ENCODE results near the gene DYNLT2.

Gene DYNLT2

GRCh38 chr6:169746556-169746955 is 4.8 kb downstream of the DYNLT2 start:
- DNase-seq (ENCODE audit: low read depth, low spot score): no peak
- H3K4me3 ChIP-seq (ENCODE audit: low read length): no peak overlapping the region

DNA sequence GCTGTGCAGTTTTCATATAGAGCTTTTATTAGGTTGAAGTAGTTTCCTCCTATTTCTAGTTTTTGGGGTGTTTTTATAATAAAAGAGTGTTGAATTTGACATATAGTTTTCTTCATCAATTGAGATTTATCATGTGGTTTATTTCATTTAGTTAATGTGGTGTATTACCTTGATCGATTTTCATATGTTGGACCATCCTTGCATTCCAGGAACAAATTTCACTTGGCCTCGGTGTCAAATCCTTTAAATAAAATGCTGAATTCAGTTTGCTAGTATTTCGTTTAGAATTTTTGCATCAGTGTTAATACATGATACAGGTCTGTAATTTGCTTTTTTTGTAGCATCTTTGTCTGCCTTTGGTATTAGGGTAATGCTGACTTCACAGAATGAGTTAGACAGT is 6.0 kb downstream of the DYNLT2 start:
- no peak overlapping the region for H3K4me3 ChIP-seq (ENCODE audit: low read length)
- DNase-seq (ENCODE audit: low read depth, low spot score): no peak

GRCh38 chr6:169741344-169741743 is 10.0 kb downstream of the DYNLT2 start:
- DNase-seq (ENCODE audit: low read depth, low spot score): no peak
- H3K4me3 ChIP-seq (ENCODE audit: low read length): no peak overlapping the region

DNA sequence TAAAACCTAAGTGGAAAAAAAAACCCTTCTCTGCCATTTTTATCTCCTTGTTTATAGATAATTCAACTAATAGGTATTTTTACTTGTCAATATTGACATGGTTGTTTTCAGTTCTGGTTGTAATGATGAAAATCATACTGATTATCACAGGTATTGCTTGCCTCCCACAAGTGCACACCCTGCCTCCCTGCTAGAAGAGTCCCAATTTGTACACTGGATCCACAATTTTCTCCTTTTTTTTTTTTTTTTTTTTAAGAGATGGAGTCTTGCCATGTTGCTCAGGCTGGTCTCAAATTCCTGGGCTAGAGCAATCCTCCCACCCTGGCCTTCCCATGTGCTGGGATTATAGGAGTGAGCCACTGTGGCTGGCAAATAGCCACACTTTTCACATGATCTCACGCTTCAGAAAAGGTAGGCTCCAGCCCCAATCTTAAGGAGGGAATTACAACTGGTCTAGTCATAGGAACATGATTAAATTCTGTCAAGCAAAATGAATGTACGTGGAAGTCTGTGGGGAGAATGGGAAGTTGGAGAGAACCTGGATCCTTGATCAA is 12.3 kb downstream of the DYNLT2 start:
- DNase-seq (ENCODE audit: low read depth, low spot score): no peak
- no peak overlapping the region for H3K4me3 ChIP-seq (ENCODE audit: low read length)

DNA sequence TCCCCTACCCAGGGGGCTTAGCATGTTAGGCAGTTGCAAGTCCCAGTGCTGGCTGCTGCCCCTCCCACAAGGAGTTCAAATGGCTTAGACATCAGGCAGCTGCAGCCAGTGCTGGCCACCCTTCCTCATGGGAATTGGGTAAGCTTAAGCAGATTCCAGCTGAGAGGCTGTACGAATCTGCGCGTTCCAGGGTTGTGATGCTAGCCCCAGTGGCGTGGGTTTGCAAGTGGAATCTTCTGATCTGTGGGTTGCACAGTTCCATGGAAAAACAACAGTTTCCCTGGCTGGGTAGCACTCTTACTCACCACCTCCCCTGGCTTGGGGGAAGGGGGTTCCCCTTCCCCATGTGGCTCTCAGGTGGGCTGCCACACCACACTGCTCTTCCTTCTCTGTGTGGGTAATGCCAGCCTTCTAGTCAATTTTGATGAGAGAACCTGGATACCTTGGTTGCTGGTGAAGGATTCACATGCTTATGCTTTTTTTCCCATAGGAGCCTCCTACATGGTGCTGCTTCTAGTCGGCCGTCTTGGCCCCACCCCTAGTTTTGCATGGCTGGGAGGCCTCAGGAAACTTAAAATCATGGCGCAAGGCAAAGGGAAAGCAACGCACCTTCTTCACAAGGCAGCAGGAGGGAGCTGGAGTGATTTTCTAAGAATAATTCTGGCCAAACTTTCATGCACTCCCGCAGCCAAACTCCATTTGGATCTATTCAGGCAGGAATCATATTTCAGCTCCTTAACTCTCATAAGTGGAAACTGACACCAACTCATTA is 13.0 kb downstream of the DYNLT2 start:
- DNase-seq (ENCODE audit: low read depth, low spot score): no peak
- H3K4me3 ChIP-seq (ENCODE audit: low read length): no peak overlapping the region

DNA sequence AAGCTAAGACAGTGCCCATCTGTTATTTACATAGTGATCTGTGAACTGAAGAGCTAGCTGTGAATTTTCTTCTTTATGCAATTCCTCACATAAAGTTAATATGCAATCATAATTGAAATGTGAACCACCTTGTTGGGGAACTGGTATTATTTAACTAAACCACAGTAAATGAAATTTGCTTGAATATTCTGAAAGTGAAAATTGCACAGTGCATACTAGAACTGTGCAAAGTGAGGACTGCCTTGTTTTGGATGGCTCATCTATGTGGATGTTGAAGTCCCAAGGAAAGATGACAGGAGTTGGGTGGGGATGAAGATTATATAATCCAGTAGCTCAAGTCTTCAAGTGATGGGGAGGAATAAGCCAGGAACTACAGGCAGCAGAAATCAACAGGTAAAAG is 21.4 kb downstream of the DYNLT2 start:
- no peak overlapping the region for H3K4me3 ChIP-seq (ENCODE audit: low read length)
- DNase-seq (ENCODE audit: low read depth, low spot score): no peak

- no peak overlapping the region for H3K4me3 ChIP-seq (ENCODE audit: low read length)
- DNase-seq (ENCODE audit: low read depth, low spot score): no peak
These were observed 24.4 kb downstream of the DYNLT2 start for GRCh38 chr6:169726963-169727362.

GRCh38 chr6:169726049-169726400 is 25.3 kb downstream of the DYNLT2 start:
- no peak overlapping the region for H3K4me3 ChIP-seq (ENCODE audit: low read length)
- DNase-seq (ENCODE audit: low read depth, low spot score): no peak

- peak overlapping the region; percentile 60 for H3K4me3 ChIP-seq (ENCODE audit: low read length)
- no peak for DNase-seq (ENCODE audit: low read depth, low spot score)
These were observed 26.0 kb downstream of the DYNLT2 start for GRCh38 chr6:169725125-169726048.

DNA sequence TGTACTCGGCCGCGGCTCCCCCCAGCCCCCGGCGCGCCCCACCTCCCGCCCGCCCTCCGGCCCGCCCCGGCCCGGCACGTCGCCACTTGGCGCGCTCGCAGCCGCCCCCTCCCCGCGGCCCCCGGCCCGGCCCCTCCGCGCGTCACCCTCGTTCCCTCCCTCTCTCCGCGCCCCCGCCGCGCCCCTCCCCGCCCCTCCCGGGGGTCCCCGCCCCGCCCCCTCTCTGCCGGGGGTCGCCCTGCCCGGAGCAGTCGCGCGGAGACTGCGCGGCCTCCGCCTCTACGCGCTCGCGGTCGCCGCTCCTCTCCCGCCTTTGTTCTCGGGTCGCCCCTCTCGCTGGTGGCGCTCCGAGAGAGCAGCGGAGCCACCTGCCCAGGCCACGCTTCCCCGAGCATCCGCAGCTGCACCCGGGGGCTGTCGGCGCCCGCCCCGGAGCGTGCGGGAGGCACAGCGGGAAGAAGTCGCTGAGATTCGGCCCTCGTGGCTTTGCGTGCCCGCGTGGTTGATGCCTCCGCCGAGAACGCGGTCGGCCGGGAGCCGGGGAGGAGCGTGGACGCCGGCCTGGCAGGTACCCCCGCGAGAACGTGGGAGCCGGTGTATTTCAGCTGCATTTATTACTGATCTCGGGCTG is 26.8 kb downstream of the DYNLT2 start, which contains the start of gene PHF10:
PHF10 (minus strand) TSS at position 7 of the 631 bp plus-strand sequence. CDS start 569 bp downstream, outside the sequence.
- peak within 1 kb of the TSS; percentile 60 for H3K4me3 ChIP-seq (ENCODE audit: low read length)
- DNase-seq (ENCODE audit: low read depth, low spot score): peak; percentile 45

DNA sequence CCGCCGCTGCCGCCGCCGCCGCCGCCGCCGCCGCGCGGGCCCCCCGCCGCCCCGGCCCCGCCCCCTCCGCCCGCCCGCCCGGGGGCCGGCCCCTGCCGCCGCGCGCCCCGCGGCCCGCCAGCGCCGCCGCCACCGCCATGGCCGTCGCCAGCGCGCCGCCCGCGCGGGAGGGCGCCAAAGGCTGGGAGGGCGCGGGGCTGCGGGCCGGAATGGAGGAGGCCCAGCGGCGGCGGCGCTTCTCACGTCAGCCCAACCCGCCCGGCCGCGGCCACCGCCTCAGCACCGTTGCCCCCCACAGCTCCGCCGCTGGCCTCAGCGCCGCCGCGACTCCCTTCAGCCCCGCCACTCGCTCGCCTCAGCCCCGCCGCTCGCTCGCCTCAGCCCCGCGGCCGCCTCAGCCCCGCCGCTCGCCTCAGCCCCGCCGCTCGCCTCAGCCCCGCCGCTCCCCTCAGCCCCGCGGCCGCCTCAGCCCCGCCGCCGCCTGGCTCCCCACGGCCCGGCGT is 27.3 kb downstream of the DYNLT2 start:
- H3K4me3 ChIP-seq (ENCODE audit: low read length): peak overlapping the region; percentile 36
- DNase-seq (ENCODE audit: low read depth, low spot score): no peak

GRCh38 chr6:169723200-169723909 is 28.0 kb downstream of the DYNLT2 start:
- DNase-seq (ENCODE audit: low read depth, low spot score): peak; percentile 55
- H3K4me3 ChIP-seq (ENCODE audit: low read length): peak overlapping the region; percentile 55

- DNase-seq (ENCODE audit: low read depth, low spot score): no peak
- peak overlapping the region; percentile 55 for H3K4me3 ChIP-seq (ENCODE audit: low read length)
These were observed 28.8 kb downstream of the DYNLT2 start for GRCh38 chr6:169722362-169723199.

DNA sequence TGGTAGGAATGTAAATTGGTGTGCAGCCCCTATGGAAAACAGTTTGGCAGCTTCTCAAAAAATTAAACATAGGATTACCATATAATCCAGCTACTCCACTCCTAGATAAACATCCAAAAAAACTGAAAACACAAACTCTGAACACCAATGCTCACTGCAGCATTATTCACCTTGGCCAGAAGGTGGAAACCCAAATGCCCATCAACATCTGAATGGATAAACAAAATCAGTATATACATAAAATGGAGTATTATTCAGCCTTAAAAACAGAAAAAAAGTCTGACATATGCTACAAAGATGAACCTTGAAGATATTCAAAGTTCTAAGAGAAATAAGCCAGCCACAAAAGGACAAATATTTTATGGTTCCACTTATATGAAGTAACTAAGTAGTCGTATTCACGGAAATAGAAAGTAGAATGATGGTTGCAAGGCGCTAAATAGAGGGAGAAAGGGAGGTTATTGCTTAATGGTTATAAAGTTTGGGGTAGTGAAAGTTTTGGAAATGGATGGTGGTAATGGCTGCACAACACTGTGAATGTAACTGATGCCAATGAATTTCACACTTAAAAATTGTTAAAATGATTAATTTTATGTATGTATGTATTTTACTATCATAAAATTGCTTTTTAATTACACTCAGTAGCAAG is 31.0 kb downstream of the DYNLT2 start:
- H3K4me3 ChIP-seq (ENCODE audit: low read length): no peak overlapping the region
- DNase-seq (ENCODE audit: low read depth, low spot score): no peak

DNA sequence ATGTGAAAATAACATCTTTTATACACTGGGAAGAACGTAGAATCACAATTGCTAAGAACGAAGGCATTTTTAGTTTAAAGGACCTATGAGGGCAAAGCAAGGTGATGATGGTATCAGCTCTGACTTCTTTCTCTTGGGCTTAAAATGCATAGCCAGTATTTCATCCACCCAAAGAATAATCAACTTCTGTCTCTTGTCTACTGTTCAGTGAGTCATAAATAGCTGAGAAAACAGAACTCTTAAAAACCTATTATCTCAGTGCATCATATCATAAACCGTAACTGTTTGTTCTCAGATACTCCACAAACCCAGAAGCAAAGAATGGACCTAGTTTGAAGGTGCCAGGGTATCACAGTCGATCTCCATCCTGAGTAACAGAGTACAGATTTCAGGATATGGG is 32.3 kb downstream of the DYNLT2 start:
- H3K4me3 ChIP-seq (ENCODE audit: low read length): no peak overlapping the region
- no peak for DNase-seq (ENCODE audit: low read depth, low spot score)

- no peak for DNase-seq (ENCODE audit: low read depth, low spot score)
- H3K4me3 ChIP-seq (ENCODE audit: low read length): no peak overlapping the region
These were observed 36.8 kb downstream of the DYNLT2 start for GRCh38 chr6:169714595-169714994.

DNA sequence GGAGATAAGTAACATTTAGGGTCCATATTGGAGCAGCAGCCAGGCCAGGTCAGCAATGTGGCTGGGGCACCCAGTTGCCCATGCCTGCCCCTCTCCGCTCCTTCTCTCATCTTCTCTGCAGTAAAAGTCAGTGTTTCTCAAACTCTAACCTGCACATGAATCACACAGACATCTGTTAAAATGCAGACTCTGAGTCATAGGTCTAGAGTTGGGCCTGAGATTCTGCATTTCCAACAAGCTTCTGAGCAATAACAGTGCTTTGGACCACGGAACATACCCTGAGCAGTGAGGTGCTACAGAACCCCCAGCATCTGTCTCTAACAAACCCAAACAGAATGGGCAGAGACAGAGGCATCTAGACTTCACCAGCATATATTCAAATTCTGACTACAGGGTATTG is 37.2 kb downstream of the DYNLT2 start:
- no peak for DNase-seq (ENCODE audit: low read depth, low spot score)
- H3K4me3 ChIP-seq (ENCODE audit: low read length): no peak overlapping the region

Measured in Jurkat, Clone E6-1 (cell line).